Kidney tubule cell (primary cell): ENCODE measurements around the gene WNT7A.

ENCODE experiments used
- DNase-seq: peaks from one replicate; pipeline ENCODE4 v3.0.0-alpha.2; 2018; ENCODE audit warnings: low spot score

WNT7A gene

GRCh38 chr3:13792512-13793371 is 87.1 kb downstream of the WNT7A start:
- no peak for DNase-seq

- DNase-seq = no peak
Observed at GRCh38 chr3:13792051-13792490, 87.8 kb downstream of the WNT7A start.

GRCh38 chr3:13791198-13792050 is 88.4 kb downstream of the WNT7A start:
- no peak for DNase-seq

- DNase-seq = no peak
Observed at GRCh38 chr3:13790376-13791197, 89.3 kb downstream of the WNT7A start.

- no peak for DNase-seq
Observed at GRCh38 chr3:13788522-13789424, 91.1 kb downstream of the WNT7A start.

- DNase-seq = no peak
Observed at GRCh38 chr3:13787533-13788132, 92.2 kb downstream of the WNT7A start.

GRCh38 chr3:13786811-13787210 is 93.1 kb downstream of the WNT7A start:
- DNase-seq = no peak

- DNase-seq = no peak
Observed at GRCh38 chr3:13785853-13786436, 93.9 kb downstream of the WNT7A start.

GRCh38 chr3:13785351-13785750 is 94.5 kb downstream of the WNT7A start:
- DNase-seq = no peak

DNA sequence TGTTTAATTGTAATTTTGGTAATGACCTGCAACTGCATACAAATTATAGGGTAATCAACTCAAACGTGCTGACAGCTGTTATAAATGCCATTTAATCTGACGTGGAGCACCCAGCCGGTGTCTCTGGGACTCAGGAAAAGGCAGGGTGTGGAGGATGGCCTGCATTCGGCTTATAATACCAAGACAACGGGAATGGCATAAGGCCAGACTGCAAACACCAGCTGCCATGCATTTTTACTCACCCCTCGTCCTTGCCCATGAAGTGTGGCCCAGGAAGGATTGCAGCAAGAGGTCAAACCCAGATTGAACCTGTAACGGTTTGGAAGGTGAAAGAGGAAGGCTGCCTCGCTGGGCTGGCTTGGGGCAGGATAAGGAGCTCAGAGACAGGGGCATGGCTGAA is 96.4 kb downstream of the WNT7A start:
- no peak for DNase-seq

DNA sequence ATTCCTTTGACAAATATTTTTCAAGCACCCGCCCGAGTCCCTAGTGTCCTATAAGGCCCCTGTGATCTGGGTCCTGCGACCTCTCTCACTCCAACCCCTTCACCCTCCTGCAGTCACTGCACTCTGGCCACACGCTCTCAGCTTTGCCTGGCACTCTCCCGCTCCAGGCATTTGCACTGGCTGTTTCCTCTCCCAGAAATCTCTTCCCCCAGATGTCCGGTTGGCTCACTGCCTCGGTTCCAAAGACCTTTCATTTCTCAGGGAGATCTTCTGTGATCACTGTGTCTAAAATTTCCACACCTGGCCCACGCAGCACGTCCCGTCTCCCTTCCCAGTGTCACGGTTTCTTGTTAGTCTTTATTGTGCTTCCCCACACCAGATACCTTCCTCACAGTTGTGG is 97.4 kb downstream of the WNT7A start:
- no peak for DNase-seq

GRCh38 chr3:13781417-13781816 is 98.5 kb downstream of the WNT7A start:
- no peak for DNase-seq

- no peak for DNase-seq
Observed at GRCh38 chr3:13780432-13781176, 99.3 kb downstream of the WNT7A start.

GRCh38 chr3:13776253-13777050 is 103.4 kb downstream of the WNT7A start:
- DNase-seq = no peak

- no peak for DNase-seq
Observed at GRCh38 chr3:13772885-13773745, 106.8 kb downstream of the WNT7A start.

DNA sequence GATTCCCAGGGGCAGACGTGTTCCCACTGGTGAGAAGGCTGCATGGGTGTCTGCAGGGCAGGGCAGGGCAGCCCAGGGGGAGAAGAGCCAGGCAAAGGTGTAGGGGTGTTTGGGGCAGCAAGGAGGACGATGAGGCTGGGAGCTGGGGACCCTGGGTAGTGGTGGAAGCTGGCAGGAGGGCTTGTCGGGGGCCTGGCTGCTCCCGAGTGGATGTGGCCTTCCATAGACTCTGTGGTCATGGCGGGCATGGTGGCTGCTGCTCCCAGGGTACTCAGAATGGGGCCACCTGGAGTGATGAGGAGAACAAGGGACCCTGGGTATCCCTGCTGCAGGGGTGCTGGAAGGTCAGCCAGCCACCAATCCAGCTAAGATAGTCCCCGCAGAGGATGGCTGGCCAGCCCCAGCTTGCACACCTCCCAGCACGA is 107.5 kb downstream of the WNT7A start:
- DNase-seq = no peak

DNA sequence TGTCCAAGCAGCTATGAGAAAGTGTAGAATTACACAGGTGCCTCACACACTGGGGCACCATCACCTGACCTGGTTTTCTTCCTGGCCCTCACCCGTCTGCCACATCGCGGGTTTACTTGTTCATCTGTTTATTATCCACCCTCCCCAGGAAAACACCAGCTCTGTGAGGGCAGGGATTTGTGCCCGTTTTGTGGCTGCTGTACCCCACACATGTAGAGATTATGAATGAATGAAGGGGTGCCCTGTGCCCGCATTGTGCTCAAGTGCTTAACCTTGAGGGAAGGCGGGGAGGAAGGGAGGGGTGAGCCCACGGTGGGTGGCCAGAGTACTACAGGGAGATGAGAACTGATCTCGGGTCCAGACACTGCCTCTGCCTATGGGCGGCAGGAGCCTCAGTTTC is 108.4 kb downstream of the WNT7A start:
- DNase-seq = no peak
